ENCODE data around the gene TPO. TPM values are rescaled to one million over a fixed set of nuclear protein-coding genes. Genes with fewer than 3 reads are reported as not detected.
A peak's percentile ranks its signal among the peaks of the same experiment; 100 is the strongest.
"Not testable (repeated sequence)": the region's sequence is repeated elsewhere in the genome, so short reads cannot be mapped to it uniquely, and the experiment has no call there.

The TPO gene
- polyA plus RNA-seq, 3 donors: 0.06 to 0.09 TPM; not detected in 1

DNA sequence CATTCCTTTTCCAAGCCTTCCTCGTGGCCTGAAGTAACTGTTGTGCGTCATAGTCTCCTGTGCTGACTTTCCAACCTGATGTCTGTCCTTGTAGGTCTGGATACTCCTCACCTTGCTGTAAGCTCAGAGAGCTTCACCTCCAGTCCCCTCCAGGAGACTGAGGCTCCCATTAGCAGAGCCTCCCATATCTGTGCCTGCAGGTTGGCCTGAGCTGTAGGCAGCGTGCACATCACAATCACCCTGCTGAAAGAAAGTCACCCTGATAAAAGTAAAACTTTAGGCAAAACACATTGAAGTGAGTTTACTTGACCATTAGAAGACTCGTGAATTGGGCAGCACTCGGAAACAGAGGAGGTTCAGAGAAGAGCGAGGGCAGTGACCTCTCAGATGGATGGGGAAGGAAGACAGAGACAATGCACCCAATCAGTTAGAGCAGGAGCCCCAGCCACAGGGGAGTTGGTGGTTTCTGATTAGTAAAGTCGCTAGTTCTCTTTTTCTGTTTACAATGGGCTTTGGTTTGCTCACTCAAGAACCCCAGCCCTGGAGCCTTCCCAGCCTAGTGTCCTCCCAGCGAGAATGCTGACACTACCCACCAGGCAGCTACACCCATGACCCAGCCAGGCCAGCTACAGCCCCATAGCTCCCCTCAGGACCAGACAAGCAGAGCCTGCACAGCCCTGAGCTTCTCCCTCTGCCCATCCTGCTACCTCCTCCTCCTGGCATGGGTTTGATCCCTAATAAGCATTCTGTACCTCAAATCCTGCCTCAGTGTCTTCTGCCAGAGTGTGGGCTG lies 12.1 kb upstream of the TPO start:
- no peak for DNase-seq (ENCODE audit: extremely low read depth in 1 of 11, low read depth in 9 of 11, low spot score in 4 of 11)

DNA sequence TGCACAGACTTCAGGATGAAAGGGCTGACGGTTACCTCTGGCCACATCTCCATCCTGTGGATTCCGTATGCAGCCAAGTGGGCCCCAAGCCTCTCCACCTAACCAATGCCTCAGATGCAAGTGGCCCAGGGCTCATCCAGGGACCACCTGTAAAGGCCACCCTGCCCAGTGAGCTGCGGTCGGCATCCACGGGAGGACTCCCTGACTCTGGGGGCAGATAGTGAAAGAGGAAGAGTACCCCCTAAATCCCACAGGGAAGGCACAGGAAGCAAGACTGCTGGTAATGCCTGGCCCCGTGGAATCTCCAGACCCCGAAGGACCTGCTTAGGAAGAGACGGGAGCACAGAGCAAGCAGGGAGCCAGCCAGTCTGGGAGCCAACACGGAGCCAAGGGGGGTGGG lies 11.2 kb upstream of the TPO start:
- DNase-seq (ENCODE audit: extremely low read depth in 1 of 11, low read depth in 9 of 11, low spot score in 4 of 11): no peak

DNA sequence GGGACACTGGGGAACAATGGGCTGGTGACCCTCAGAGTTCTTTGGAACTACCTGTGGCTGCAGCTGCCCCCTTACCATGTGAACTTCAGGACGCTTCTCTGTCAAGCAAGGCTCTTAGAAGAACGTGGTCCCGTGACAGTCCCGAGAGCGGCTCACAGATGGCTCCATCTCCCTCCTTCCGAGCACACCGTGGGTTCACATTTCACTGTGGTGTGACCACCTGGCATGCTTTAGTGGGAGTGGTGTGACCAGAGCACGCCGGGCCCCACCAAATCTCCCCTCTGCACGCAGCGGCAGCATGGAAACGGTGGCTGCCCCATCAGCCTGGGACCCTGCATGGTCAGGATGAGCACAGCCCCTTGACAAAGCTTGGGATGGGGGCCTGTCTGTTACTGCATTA lies 9.7 kb upstream of the TPO start:
- no peak for DNase-seq (ENCODE audit: extremely low read depth in 1 of 11, low read depth in 9 of 11, low spot score in 4 of 11)

GRCh38 chr2:1405124-1405523 lies 8.1 kb upstream of the TPO start:
- no peak for DNase-seq (ENCODE audit: extremely low read depth in 1 of 11, low read depth in 9 of 11, low spot score in 4 of 11)

DNA sequence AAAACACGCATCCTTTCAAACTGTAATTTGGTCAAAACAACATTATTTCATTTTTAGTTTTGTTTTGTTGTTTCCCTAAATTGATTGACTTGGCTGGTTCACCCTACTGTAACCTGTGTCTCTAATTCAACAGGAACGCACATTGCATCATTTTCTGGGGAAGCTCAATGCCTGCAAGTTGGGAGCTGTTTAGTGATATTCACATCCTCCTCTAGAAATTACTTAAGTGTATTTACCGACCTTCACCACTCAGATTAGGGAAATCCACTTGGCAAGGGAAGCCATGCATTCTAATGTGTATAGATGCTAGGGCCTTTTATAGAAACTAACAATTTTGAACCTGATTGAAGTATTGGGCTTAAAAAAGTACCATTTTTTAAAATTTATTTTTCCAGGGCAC lies 7.3 kb upstream of the TPO start:
- DNase-seq (ENCODE audit: extremely low read depth in 1 of 11, low read depth in 9 of 11, low spot score in 4 of 11): no peak

- no peak for DNase-seq (ENCODE audit: extremely low read depth in 1 of 11, low read depth in 9 of 11, low spot score in 4 of 11)
Observed at GRCh38 chr2:1406434-1406833, 6.8 kb upstream of the TPO start.

DNA sequence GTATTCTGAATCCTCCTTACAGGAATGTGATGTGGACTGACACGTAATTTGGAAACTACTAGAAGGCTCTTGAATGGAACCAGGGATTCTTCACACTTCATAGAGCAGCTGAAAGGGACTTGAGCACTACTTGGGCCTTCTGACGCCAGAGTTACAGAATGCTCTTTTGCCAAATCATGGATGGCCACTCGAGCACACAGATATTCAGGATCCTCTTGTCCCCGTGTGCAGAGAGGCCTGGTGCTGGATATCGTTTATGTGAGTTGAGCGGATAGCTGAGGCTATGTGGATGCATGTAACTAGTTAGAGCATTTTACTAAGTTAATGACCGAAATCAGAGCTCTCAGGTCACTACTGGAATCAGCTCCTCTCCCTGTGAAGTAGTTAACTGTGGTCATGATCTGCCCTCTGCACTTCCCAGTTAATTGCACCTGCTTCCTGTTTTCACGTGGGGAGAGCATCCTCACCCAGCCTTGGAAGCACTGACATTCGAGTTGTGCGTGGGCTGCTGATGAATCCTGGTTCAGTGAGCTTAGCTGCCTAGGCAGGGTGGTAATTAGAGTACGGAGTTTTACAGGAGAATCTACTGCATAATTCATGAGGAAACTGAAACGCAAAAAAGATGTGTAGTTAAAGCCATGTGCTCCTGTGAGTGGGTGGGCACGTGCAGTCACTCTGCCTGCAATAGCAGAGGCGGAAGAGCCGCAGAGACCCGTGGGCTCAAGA lies 5.2 kb upstream of the TPO start:
- DNase-seq (ENCODE audit: extremely low read depth in 1 of 11, low read depth in 9 of 11, low spot score in 4 of 11): peak in 5 of 11 donors; percentile 18 to 37 (median 31)

DNA sequence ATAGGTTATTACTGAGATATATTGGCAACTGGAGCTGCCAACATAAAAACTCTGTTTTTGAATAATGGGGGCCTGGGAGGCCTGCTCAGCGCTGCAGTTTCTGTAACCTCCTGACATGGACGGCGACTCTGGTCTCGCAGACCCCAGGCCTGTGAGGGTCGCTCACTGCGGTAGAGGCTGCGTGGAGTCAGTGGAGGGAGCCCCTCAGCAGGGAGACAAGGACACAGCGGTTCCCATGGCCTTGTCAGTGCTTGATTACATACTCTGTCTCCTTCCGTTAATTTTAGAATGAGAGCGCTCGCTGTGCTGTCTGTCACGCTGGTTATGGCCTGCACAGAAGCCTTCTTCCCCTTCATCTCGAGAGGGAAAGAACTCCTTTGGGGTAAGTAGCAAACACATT lies 858 bp downstream of the TPO start:
- no peak for DNase-seq (ENCODE audit: extremely low read depth in 1 of 11, low read depth in 9 of 11, low spot score in 4 of 11)

- DNase-seq (ENCODE audit: extremely low read depth in 1 of 11, low read depth in 9 of 11, low spot score in 4 of 11): not testable (repeated sequence)
Observed at GRCh38 chr2:1414901-1415300, 1.6 kb downstream of the TPO start.

DNA sequence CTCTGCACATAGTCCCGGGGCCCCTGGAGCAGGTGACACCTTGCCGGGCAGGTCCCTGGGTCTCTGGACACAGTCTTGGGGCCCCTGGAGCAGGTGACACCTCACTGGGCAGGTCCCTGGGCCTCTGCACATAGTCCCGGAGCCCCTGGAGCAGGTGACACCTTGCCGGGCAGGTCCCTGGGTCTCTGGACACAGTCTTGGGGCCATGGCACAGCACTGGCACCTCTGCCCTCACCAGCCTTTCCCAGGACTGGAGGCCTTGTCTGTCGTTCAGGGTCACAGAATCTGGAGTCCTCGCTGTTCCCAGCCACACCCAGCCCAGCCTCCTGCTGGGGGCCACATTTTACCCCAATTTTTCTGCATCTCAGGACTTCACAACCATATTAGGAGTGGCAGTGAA lies 2.2 kb downstream of the TPO start:
- no peak for DNase-seq (ENCODE audit: extremely low read depth in 1 of 11, low read depth in 9 of 11, low spot score in 4 of 11)

DNA sequence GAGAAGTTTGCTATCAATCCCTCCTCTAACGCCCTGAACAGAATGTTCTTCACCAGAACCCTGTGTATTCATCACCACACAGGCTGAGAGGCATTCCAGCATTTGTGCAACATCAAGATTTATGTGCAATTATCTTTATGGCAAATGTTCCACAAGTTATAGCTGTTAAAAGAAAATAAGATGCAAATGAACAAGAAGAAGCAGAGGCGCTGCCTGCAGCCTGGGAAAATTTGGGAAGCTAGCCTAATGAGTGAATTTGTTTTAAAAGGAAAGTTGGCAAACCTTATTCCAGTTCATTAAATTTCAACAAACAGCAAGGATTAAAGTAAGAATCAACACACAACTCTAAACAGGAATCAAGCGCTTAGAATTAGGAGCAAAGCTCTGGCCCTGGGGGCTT lies 5.3 kb downstream of the TPO start:
- no peak for DNase-seq (ENCODE audit: extremely low read depth in 1 of 11, low read depth in 9 of 11, low spot score in 4 of 11)

DNA sequence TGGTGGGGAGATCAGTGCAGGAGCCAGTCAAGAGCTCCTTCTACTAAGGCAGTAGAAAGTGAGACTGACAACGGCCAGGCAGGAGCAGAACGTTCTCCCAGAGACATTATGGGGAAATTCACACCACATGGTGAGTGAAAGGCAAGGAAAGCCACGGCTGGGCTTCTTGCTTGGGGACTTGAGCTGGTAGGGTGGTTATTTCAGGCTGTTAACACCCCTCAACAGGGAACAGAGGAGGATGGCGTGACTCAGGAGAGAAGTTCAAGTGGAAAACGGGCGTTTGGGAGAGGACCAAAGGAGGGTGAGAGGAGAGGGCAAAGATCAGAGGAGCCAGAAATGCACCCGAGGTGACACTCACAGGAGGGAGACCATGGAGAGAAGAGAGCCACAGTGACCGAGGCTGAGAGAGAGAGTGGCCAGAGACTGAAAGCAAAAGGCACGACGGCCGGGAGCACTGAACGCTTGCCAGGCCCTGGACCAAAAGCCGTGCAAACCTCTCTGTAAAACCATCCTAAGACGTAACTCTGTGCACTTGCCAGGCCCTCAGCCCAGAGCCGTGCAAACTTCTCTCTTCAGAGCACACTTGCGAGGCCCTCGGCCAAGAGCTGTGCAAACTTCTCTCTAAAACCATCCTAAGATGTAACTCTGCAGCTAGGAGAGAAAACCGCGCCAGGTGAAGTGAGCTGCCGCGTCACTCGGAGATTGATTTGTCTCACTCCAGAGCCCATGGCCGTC lies 7.7 kb downstream of the TPO start:
- DNase-seq (ENCODE audit: extremely low read depth in 1 of 11, low read depth in 9 of 11, low spot score in 4 of 11): no peak

- no peak for DNase-seq (ENCODE audit: extremely low read depth in 1 of 11, low read depth in 9 of 11, low spot score in 4 of 11)
Observed at GRCh38 chr2:1421731-1422130, 8.5 kb downstream of the TPO start.

DNA sequence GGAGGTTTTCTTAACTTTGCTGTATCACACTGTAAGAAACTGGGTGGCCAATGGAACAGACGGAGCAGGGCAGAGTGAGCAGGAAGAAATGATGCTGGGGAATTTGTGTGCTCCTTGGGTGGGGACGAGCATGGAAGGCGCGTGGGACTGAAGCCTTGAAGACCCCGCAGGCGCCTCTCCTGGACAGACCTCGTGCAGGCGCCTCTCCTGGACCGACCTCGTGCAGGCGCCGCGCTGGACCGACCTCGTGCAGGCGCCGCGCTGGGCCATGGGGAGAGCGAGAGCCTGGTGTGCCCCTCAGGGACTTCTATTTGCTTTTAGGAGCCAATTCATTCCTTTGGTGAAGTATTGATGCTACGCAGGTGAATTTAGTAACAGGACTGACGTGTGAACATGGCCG lies 8.9 kb downstream of the TPO start:
- no peak for DNase-seq (ENCODE audit: extremely low read depth in 1 of 11, low read depth in 9 of 11, low spot score in 4 of 11)

DNA sequence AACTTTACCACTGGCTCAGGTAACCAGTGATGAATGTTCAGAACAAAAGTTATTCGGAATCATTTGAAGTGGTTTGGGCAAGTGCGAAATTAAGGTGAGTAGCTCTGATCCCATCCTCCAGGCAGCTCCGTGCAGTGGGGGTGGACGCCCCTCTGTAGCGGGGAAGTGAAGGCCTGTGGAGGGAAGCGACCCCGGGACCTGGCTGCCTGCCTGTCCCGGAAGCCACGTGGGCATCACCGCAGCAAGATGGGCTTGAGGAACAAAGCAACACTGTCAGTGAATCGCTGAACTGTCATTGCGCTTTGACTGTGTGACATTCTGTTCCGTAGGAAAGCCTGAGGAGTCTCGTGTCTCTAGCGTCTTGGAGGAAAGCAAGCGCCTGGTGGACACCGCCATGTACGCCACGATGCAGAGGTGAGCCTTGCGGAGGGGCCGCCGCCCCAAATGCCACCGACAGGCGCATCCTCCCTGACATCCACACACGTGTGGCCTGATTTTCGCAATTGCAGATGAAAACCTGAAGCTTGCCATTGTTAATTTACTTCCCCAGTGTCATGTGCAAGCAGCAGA lies 9.5 kb downstream of the TPO start:
- DNase-seq (ENCODE audit: extremely low read depth in 1 of 11, low read depth in 9 of 11, low spot score in 4 of 11): no peak

DNA sequence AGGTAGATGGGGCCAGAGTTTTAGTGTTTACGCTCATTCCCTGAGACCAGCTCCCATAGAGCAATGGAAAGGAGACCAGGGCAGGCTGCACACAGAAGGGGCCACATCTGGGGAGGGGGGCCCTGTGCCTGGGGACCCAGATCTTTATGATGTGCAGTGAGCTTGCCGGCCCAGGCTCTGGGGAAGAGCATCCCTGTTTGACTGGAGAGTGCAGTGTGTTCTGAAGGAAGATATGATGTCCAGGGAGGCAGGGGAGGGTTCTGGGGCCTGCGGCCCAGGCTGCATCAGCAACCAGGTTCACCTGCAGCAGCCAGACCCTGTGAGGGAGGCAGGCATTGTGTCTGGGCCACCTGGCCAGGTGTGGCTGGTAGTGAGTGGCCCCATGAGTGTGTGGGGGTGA lies 13.8 kb downstream of the TPO start:
- DNase-seq (ENCODE audit: extremely low read depth in 1 of 11, low read depth in 9 of 11, low spot score in 4 of 11): no peak

GRCh38 chr2:1429895-1430294 lies 16.6 kb downstream of the TPO start:
- no peak for DNase-seq (ENCODE audit: extremely low read depth in 1 of 11, low read depth in 9 of 11, low spot score in 4 of 11)

DNA sequence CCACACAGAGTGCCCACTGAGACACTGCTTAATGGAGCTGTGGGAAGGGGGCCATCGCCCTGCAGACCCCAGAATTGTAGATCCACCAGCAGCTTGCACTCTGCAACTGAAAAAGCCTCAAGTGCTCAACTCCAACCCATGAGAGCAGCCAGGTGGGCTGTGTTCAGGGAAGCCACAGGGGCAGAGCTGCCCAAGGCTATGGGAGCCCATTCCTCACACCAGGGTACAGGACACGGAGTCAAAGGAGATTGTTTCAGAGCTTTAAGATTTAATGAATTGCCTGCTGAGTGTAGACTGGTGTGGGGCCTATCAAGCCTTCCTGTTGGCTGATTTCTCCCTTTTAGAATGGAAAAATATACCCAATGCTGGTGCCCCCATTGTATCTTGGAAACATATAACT lies 17.2 kb downstream of the TPO start:
- no peak for DNase-seq (ENCODE audit: extremely low read depth in 1 of 11, low read depth in 9 of 11, low spot score in 4 of 11)

GRCh38 chr2:1431886-1432400 lies 18.7 kb downstream of the TPO start:
- no peak for DNase-seq (ENCODE audit: extremely low read depth in 1 of 11, low read depth in 9 of 11, low spot score in 4 of 11)

GRCh38 chr2:1432726-1433125 lies 19.5 kb downstream of the TPO start:
- no peak for DNase-seq (ENCODE audit: extremely low read depth in 1 of 11, low read depth in 9 of 11, low spot score in 4 of 11)

Data from renal cortex interstitium (tissue), 11 donors.